GM23338 (cell line): Measurements from ENCODE around the gene NEMP2. TPM values are rescaled to one million over a fixed set of nuclear protein-coding genes. Genes with fewer than 3 reads are reported as not detected.
"Not testable (repeated sequence)": the region's sequence is repeated elsewhere in the genome, so short reads cannot be mapped to it uniquely, and the experiment has no call there.

Experiments
- ATAC-seq: fragments of 200-7000 bp; cut with Tn5 transposase; 3 replicates; pipeline ENCODE4 v1.9.1; 2020
- DNase-seq: peaks from one replicate; pipeline ENCODE4 v3.0.0-alpha.2; 2015; ENCODE audit warnings: low spot score
- H2AFZ ChIP-seq: fragments of 200-600 bp; sonication (generic); 2 replicates; pipeline ENCODE4 v1.8.0; 2016; ENCODE audit warnings: antibody characterized with exemption, mild to moderate bottlenecking, moderate library complexity
- H3F3A ChIP-seq: fragments of 200-600 bp; sonication (generic); replicated peaks from 2 replicates; pipeline ENCODE4 v1.8.0; 2017; ENCODE audit warnings: antibody characterized with exemption, mixed run types, low read depth
- H3K27ac ChIP-seq: fragments of 200-600 bp; sonication (generic); 2 replicates; pipeline ENCODE4 v1.6.1; 2016; ENCODE audit warnings: low read depth
- H3K27me3 ChIP-seq: fragments of 200-600 bp; sonication (generic); 2 replicates; pipeline ENCODE4 v1.8.0; 2016; ENCODE audit warnings: mild to moderate bottlenecking, mixed run types, moderate library complexity; ENCODE audit not compliant: insufficient read depth
- H3K36me3 ChIP-seq: fragments of 200-600 bp; sonication (generic); 2 replicates; pipeline ENCODE4 v1.8.0; 2016; ENCODE audit warnings: mild to moderate bottlenecking; ENCODE audit not compliant: insufficient read depth
- H3K4me1 ChIP-seq: fragments of 200-600 bp; sonication (generic); 2 replicates; pipeline ENCODE4 v1.8.0; 2016; ENCODE audit warnings: mild to moderate bottlenecking, moderate library complexity; ENCODE audit not compliant: insufficient read depth
- H3K4me2 ChIP-seq: fragments of 200-600 bp; sonication (generic); 2 replicates; pipeline ENCODE4 v1.7.1; 2017; ENCODE audit warnings: mixed run types
- H3K4me3 ChIP-seq: fragments of 200-600 bp; sonication (generic); 2 replicates; pipeline ENCODE4 v1.6.1; 2016; ENCODE audit warnings: mixed run types
- H3K79me2 ChIP-seq: fragments of 200-600 bp; sonication (generic); replicated peaks from 2 replicates; pipeline ENCODE4 v1.8.0; 2017; ENCODE audit warnings: mild to moderate bottlenecking; ENCODE audit not compliant: insufficient read depth
- H3K9me2 ChIP-seq: fragments of 200-600 bp; sonication (generic); 2 replicates; pipeline ENCODE4 v1.8.0; 2017; ENCODE audit not compliant: insufficient read depth
- H4K20me1 ChIP-seq: fragments of 200-600 bp; sonication (generic); replicated peaks from 2 replicates; pipeline ENCODE4 v1.8.0; 2017; ENCODE audit warnings: mild to moderate bottlenecking; ENCODE audit not compliant: insufficient read depth
- H3K27ac Mint-ChIP-seq: 2 replicates; pipeline ENCODE4 v1.8.0; 2020; ENCODE audit warnings: inconsistent platforms, mild to moderate bottlenecking, moderate library complexity, mixed read lengths
- H3K27me3 Mint-ChIP-seq: 3 replicates; pipeline ENCODE4 v1.8.0; 2022; ENCODE audit warnings: low read depth, mild to moderate bottlenecking, moderate library complexity, mixed read lengths, inconsistent platforms; ENCODE audit not compliant: insufficient read depth, poor library complexity
- H3K36me3 Mint-ChIP-seq: 3 replicates; pipeline ENCODE4 v1.8.0; 2021; ENCODE audit warnings: low read depth, mild to moderate bottlenecking, inconsistent platforms, moderate library complexity, mixed read lengths
- H3K4me1 Mint-ChIP-seq: 3 replicates; pipeline ENCODE4 v1.8.0; 2020; ENCODE audit warnings: mild to moderate bottlenecking, inconsistent platforms, mixed read lengths
- H3K4me3 Mint-ChIP-seq: 3 replicates; pipeline ENCODE4 v1.8.0; 2021; ENCODE audit warnings: moderate library complexity, mild to moderate bottlenecking, inconsistent platforms, mixed read lengths
- H3K9me3 Mint-ChIP-seq: 3 replicates; pipeline ENCODE4 v1.8.0; 2020; ENCODE audit warnings: moderate library complexity, mild to moderate bottlenecking, inconsistent platforms, mixed read lengths
- CREB1 ChIP-seq: fragments of 250-450 bp; sonication (Bioruptor Pico); IDR thresholded peaks from 2 replicates; pipeline ENCODE4 v1.5.0; 2020; ENCODE audit warnings: low read depth, mild to moderate bottlenecking, moderate library complexity
- EZH2 ChIP-seq: fragments of 200-600 bp; sonication (generic); IDR thresholded peaks from one replicate; pipeline ENCODE4 v1.8.0; 2017; ENCODE audit warnings: antibody characterized with exemption, mild to moderate bottlenecking, low read depth; ENCODE audit not compliant: unreplicated experiment
- NANOG ChIP-seq: IDR thresholded peaks from 2 replicates; pipeline ENCODE4 v1.6.1; 2016; ENCODE audit warnings: antibody characterized with exemption, borderline replicate concordance
- POLR2AphosphoS5 ChIP-seq: IDR thresholded peaks from 2 replicates; pipeline ENCODE4 v1.6.1; 2016; ENCODE audit warnings: antibody characterized with exemption, low read depth
- STAT1 ChIP-seq: IDR thresholded peaks from one replicate; pipeline ENCODE4 v1.6.1; 2016; ENCODE audit warnings: antibody characterized with exemption; ENCODE audit not compliant: unreplicated experiment
- polyA plus RNA-seq: library from polyadenylated mRNA; unstranded; fragments of >200 nt; fragmentation: Nextera tagmentation; extraction: Ambion mirVana; gene quantifications from 2 replicates; pipeline ENCODE4 v1.2.1, GENCODE V29; 2016
- total RNA-seq: library from RNA; depleted of rRNA; stranded (reverse); fragments of >200 nt; shearing (Covaris generic); gene quantifications from 2 replicates; pipeline ENCODE4 v1.2.3, GENCODE V29; 2014
- TF ChIP-seq, protein P1 (sequence below), 2 experiments: fragments of 200-600 bp in 1 of 2; sonication (generic) in 1 of 2; conservative IDR thresholded peaks; 2 replicates each; pipeline versions ENCODE4 v1.5.1 to v1.6.1; 2016 to 2017; ENCODE audit warnings: antibody characterized with exemption in 2 of 2, low read depth in 2 of 2, mild to moderate bottlenecking in 2 of 2, moderate library complexity in 1 of 2
- TF ChIP-seq, protein P2 (sequence below): IDR thresholded peaks from 2 replicates; pipeline ENCODE4 v1.6.1; 2016; ENCODE audit warnings: antibody characterized with exemption
- TF ChIP-seq, protein P3 (sequence below): IDR thresholded peaks from one replicate; pipeline ENCODE4 v1.6.1; 2018; ENCODE audit warnings: antibody characterized with exemption; ENCODE audit not compliant: unreplicated experiment

NEMP2 gene
- total and polyA plus RNA-seq, 2 experiments from 2014 or later, result 1.2 to 4.0 TPM

DNA sequence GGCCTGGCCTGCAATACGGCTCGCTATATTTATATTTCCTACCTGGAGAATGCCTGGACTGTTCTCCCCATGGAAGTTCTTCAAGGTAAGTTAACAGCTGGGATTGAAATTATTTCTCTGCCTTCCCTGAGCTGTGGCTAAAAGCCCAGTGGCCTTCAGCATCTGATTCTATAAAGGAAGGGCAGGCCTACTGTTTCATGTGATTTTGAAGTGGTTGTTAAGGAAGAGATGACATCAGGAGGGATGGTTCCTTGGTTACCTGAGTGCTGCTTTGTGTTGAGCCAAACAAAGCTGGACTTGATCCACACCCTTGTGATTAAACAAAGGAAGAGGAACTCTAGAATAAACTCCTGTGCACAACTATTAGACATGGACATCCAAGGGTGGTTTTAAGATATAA lies 64.8 kb downstream of the NEMP2 start:
- Mint-ChIP-seq H3K27ac (no peak overlapping the region), H3K4me3 (no peak overlapping the region), H3K9me3 (peaks cover 19% of the 10 kb centered on the region), H3K27me3 (no peaks in the 10 kb centered on the region), H3K4me1 (peaks cover 8% of the 10 kb centered on the region; the same call in 2 of the 3 replicates), H3K36me3 (peaks cover 28% of the 10 kb centered on the region; the same call in 2 of the 3 replicates)
- H3F3A ChIP-seq, result no peaks in the 10 kb centered on the region
- H3K9me2 ChIP-seq, result no peaks in the 10 kb centered on the region
- no peak overlapping the region for H3K27ac ChIP-seq
- no peak for ATAC-seq
- no peaks in the 10 kb centered on the region for H3K4me1 ChIP-seq
- no peaks in the 10 kb centered on the region for H3K27me3 ChIP-seq
- TF ChIP-seq STAT1 (no peak), CREB1 (no peak), POLR2AphosphoS5 (no peak)
- TF ChIP-seq, protein P1, sequence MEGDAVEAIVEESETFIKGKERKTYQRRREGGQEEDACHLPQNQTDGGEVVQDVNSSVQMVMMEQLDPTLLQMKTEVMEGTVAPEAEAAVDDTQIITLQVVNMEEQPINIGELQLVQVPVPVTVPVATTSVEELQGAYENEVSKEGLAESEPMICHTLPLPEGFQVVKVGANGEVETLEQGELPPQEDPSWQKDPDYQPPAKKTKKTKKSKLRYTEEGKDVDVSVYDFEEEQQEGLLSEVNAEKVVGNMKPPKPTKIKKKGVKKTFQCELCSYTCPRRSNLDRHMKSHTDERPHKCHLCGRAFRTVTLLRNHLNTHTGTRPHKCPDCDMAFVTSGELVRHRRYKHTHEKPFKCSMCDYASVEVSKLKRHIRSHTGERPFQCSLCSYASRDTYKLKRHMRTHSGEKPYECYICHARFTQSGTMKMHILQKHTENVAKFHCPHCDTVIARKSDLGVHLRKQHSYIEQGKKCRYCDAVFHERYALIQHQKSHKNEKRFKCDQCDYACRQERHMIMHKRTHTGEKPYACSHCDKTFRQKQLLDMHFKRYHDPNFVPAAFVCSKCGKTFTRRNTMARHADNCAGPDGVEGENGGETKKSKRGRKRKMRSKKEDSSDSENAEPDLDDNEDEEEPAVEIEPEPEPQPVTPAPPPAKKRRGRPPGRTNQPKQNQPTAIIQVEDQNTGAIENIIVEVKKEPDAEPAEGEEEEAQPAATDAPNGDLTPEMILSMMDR (conservative IDR thresholded peaks at IDR 0.05; ENCODE audit: low read depth in 2 of 2), result no peak
- TF ChIP-seq, protein P2, sequence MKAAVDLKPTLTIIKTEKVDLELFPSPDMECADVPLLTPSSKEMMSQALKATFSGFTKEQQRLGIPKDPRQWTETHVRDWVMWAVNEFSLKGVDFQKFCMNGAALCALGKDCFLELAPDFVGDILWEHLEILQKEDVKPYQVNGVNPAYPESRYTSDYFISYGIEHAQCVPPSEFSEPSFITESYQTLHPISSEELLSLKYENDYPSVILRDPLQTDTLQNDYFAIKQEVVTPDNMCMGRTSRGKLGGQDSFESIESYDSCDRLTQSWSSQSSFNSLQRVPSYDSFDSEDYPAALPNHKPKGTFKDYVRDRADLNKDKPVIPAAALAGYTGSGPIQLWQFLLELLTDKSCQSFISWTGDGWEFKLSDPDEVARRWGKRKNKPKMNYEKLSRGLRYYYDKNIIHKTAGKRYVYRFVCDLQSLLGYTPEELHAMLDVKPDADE, result no peak
- TF ChIP-seq, protein P3, sequence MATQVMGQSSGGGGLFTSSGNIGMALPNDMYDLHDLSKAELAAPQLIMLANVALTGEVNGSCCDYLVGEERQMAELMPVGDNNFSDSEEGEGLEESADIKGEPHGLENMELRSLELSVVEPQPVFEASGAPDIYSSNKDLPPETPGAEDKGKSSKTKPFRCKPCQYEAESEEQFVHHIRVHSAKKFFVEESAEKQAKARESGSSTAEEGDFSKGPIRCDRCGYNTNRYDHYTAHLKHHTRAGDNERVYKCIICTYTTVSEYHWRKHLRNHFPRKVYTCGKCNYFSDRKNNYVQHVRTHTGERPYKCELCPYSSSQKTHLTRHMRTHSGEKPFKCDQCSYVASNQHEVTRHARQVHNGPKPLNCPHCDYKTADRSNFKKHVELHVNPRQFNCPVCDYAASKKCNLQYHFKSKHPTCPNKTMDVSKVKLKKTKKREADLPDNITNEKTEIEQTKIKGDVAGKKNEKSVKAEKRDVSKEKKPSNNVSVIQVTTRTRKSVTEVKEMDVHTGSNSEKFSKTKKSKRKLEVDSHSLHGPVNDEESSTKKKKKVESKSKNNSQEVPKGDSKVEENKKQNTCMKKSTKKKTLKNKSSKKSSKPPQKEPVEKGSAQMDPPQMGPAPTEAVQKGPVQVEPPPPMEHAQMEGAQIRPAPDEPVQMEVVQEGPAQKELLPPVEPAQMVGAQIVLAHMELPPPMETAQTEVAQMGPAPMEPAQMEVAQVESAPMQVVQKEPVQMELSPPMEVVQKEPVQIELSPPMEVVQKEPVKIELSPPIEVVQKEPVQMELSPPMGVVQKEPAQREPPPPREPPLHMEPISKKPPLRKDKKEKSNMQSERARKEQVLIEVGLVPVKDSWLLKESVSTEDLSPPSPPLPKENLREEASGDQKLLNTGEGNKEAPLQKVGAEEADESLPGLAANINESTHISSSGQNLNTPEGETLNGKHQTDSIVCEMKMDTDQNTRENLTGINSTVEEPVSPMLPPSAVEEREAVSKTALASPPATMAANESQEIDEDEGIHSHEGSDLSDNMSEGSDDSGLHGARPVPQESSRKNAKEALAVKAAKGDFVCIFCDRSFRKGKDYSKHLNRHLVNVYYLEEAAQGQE, result no peak
- DNase-seq, result no peak
- no peaks in the 10 kb centered on the region for H4K20me1 ChIP-seq
- no peaks in the 10 kb centered on the region for H3K79me2 ChIP-seq
- H2AFZ ChIP-seq, result no peak overlapping the region
- no peak overlapping the region for H3K4me3 ChIP-seq
- H3K4me2 ChIP-seq, result no peak overlapping the region
- H3K36me3 ChIP-seq, result no peaks in the 10 kb centered on the region

DNA sequence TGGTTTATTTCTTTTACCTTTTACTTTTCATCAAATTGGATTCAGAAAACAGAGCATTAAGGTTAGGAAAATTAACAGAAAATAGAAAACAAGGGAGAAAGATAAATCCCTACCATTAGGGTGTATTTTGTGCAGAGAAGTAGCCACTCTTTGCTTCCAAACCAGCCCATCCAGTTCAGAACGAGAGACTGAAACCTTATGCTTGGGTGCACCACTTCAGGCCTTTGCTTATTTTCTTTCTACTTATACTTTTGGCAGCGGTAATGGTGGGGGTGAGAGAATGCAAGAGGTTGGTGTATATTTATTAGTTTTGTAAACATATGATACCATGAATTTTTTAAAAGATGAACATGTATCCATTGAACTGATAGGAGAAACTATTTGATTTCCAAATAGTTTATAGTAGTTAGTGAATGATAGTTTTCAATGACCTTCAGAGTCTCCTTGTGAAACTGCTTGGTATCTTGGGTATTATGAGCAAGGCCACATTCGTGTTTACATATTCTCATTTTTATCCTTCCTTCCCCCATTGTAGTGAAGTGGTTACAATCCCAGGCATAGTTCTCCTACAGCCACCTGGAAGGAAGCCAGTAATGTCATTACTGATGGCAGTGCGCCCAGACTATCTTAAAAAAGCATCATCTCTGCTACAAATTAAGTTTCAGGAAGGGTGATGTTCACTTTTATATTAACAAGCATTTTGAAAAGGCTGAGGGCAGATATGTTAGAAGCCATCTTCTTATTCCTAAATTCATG lies 65.5 kb downstream of the NEMP2 start:
- Mint-ChIP-seq H3K27me3 (no peaks in the 10 kb centered on the region), H3K9me3 (peaks cover 19% of the 10 kb centered on the region), H3K27ac (no peak overlapping the region), H3K4me3 (no peak overlapping the region), H3K4me1 (peaks cover 8% of the 10 kb centered on the region; the same call in 2 of the 3 replicates), H3K36me3 (peaks cover 28% of the 10 kb centered on the region; the same call in 2 of the 3 replicates)
- TF ChIP-seq EZH2 (no peak), NANOG (no peak), POLR2AphosphoS5 (no peak)
- no peaks in the 10 kb centered on the region for H3F3A ChIP-seq
- no peak overlapping the region for H3K4me3 ChIP-seq
- no peak overlapping the region for H3K27ac ChIP-seq
- H3K79me2 ChIP-seq, result no peaks in the 10 kb centered on the region
- no peaks in the 10 kb centered on the region for H3K4me1 ChIP-seq
- no peaks in the 10 kb centered on the region for H4K20me1 ChIP-seq
- H3K4me2 ChIP-seq, result no peak overlapping the region
- no peak overlapping the region for H2AFZ ChIP-seq
- ATAC-seq (no peak), DNase-seq (no peak)
- H3K27me3 ChIP-seq, result no peaks in the 10 kb centered on the region
- H3K9me2 ChIP-seq, result no peaks in the 10 kb centered on the region
- no peaks in the 10 kb centered on the region for H3K36me3 ChIP-seq

DNA sequence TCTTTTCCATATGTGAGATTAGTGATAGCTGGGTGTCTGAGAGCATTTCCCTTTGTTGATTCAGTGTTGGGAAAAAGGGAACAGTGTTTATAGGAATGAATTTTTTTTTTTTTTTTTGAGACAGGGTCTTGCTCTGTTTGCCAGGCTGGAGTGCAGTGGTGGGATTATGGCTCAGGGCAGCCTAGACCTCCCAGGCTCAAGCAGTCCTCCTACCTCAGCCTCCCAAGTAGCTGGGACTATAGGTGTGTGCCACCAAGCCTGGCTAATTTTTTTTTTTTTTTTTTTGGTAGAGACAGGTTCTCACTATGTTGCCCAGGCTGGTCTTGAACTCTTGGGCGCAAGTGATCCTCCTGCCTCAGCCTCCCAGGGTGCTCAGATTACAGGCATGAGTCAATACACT lies 66.2 kb downstream of the NEMP2 start:
- H3K27me3 ChIP-seq, H3K27ac ChIP-seq, ATAC-seq, H3K4me2 ChIP-seq, H3K4me1 Mint-ChIP-seq, H3K27me3 Mint-ChIP-seq, H2AFZ ChIP-seq, H3F3A ChIP-seq, H3K79me2 ChIP-seq, H3K4me3 Mint-ChIP-seq, H4K20me1 ChIP-seq, H3K36me3 ChIP-seq, H3K4me1 ChIP-seq, H3K27ac Mint-ChIP-seq, H3K4me3 ChIP-seq, DNase-seq, H3K9me2 ChIP-seq: not testable (repeated sequence)
- peaks cover 19% of the 10 kb centered on the region for H3K9me3 Mint-ChIP-seq
- peaks cover 26% of the 10 kb centered on the region; the same call in 2 of the 3 replicates for H3K36me3 Mint-ChIP-seq
